ENCODE results near the gene ACBD7. TPM values are rescaled to one million over a fixed set of nuclear protein-coding genes. Genes with fewer than 3 reads are reported as not detected.
A peak's percentile ranks its signal among the peaks of the same experiment; 100 is the strongest.

The ACBD7 gene
- total RNA-seq, 1 donor from 2014 or later, result not detected

GRCh38 chr10:15097011-15097812, 8.6 kb upstream of the ACBD7 start, which contains the start of gene RPP38:
TSS of gene RPP38 (plus strand) at chr10:15097355. CDS start at chr10:15103315, 5,960 bp downstream.
- intact Hi-C loops (cut with DNase I), result loop anchor here (5.0 kb wide), 2 partner anchors 140 to 220 kb away; partner anchors contain the start of genes MEIG1 and SUV39H2
- peak; percentile 99 for ATAC-seq

DNA sequence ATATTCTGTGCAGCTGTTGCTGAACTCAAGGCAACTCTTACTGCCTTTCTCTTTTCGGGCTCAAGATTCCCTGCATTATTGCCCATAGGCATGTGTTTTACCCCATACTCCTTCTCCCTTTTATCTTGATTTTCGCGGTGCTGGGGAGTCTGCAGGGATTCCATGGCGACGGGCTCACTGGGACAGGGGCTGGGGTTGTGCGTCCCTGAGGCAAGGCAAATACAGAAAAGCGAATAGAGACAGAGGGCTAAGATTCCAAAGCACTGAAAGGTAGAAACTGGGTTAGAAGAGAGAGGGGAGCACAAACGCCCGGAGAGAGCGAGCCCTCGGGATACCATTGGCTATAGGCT, 8.1 kb upstream of the ACBD7 start:
- ATAC-seq, result peak; percentile 26
- intact Hi-C loops (cut with DNase I), result loop anchor here (5.0 kb wide), 2 partner anchors 139 to 219 kb away; partner anchors contain the start of genes MEIG1 and SUV39H2

More at GRCh38 chr10:15097011-15097812, 8.6 kb upstream of the ACBD7 start, which contains the start of gene RPP38:
- peak; percentile 98 for DNase-seq (ENCODE audit: missing footprints)

GRCh38 chr10:15092855-15093408, 4.4 kb upstream of the ACBD7 start:
- ATAC-seq, result no peak
- intact Hi-C loops (cut with DNase I), result no loop called here
- no peak for DNase-seq (ENCODE audit: missing footprints)

More for the DNA sequence above, 8.1 kb upstream of the ACBD7 start:
- no peak for DNase-seq (ENCODE audit: missing footprints)

- no peak for DNase-seq (ENCODE audit: missing footprints)
- intact Hi-C loops (cut with DNase I), result no loop called here
- no peak for ATAC-seq
Measured at GRCh38 chr10:15091418-15091817, 2.8 kb upstream of the ACBD7 start.

GRCh38 chr10:15084502-15084922, 4.1 kb downstream of the ACBD7 start:
- intact Hi-C loops (cut with DNase I), result no loop called here
- ATAC-seq, result peak; percentile 69
- DNase-seq (ENCODE audit: missing footprints), result no peak

DNA sequence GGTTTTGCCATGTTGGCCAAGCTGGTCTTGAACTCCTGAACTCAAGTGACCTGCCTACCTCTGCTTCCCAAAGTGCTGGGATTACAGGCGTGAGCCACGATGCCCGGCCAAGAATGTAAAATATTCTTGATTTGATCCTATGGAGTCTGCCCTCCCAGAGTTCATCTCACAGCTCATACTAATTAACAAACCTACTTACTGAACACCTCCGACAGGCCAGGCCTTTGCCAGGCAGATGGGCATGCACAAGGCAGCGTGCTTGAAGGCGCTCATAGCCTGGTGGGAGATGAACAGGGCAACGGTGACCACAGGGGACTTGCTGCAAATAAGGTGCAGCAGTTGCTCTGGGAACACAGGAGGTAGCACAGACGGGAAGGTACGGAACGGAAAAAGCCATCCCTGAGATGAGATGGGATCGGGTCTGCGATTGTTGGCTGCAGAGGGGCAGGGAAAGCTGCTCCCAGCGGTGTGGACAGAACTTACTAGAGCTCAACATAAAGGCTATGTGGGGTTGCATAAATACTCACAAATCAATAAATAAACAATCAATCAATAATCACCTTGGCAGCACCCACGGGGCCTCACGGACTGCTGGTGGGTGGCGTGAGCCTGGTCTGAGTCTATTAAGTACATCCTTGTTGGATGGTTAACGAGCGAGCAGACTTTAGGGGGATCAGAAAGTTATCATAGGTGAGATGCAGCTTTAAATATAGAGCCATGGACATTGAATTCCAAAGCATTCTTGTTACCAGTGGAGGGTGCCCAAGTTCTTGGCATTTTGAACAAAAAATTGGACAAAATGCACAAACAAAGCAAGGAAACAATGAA, 4.7 kb downstream of the ACBD7 start:
- intact Hi-C loops (cut with DNase I), result no loop called here
- DNase-seq (ENCODE audit: missing footprints) (no peak), ATAC-seq (no peak)

- ATAC-seq, result no peak
- intact Hi-C loops (cut with DNase I), result no loop called here
- DNase-seq (ENCODE audit: missing footprints), result no peak
Measured at GRCh38 chr10:15075421-15075820, 13.2 kb downstream of the ACBD7 start.

- DNase-seq (ENCODE audit: missing footprints), result no peak
- no peak for ATAC-seq
- intact Hi-C loops (cut with DNase I), result no loop called here
Measured at GRCh38 chr10:15072358-15072757, 16.2 kb downstream of the ACBD7 start.

- intact Hi-C loops (cut with DNase I), result no loop called here
- DNase-seq (ENCODE audit: missing footprints) (no peak), ATAC-seq (no peak)
Measured at GRCh38 chr10:15069230-15069629, 19.3 kb downstream of the ACBD7 start.

GRCh38 chr10:15068802-15069201, 19.8 kb downstream of the ACBD7 start:
- no peak for ATAC-seq
- no peak for DNase-seq (ENCODE audit: missing footprints)
- intact Hi-C loops (cut with DNase I), result no loop called here

DNA sequence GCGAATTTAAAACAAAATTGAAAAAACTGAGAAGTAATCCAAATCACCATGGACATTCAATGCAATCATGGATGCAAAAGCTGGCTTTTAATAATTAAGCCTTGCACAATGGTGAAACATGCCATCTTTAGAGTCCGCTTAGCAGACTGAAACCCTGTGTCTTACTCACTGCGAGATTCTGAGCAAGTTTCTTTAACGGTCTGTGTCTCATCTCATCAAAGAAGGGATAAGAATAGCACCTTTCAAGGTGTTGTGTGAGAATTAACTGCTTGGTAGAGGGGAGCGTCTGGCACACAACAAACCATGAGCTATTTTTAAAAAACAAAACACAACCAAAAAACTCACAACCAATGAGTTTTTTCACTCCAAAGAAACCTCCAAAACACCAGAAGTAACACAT, 21.4 kb downstream of the ACBD7 start:
- no peak for ATAC-seq
- intact Hi-C loops (cut with DNase I), result no loop called here

GRCh38 chr10:15060638-15061037, 27.9 kb downstream of the ACBD7 start:
- no peak for DNase-seq (ENCODE audit: missing footprints)
- intact Hi-C loops (cut with DNase I), result no loop called here
- ATAC-seq, result no peak

More for the DNA sequence above, 21.4 kb downstream of the ACBD7 start:
- DNase-seq (ENCODE audit: missing footprints), result no peak

- intact Hi-C loops (cut with DNase I), result no loop called here
- no peak for DNase-seq (ENCODE audit: missing footprints)
- ATAC-seq, result no peak
Measured at GRCh38 chr10:15059914-15060313, 28.7 kb downstream of the ACBD7 start.

DNA sequence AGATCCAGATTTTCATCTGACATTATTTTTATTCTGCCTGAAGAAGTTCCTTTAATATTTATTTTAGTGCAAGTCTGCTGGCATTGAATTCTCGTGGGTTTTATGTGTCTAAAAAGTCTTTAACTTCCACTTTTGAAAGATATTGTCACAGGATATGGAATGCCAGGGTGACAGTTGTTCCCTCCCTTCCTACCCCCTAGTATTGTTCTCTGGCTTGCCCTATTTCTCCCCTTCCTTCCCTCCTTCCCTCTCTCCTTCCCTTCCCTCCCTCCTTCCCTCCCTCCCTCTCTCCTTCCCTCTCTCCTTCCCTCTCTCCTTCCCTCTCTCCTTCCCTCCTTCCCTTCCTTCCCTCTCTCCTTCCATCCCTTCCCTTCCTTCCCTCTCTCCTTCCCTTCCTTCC, 29.9 kb downstream of the ACBD7 start:
- DNase-seq (ENCODE audit: missing footprints) (no peak), ATAC-seq (no peak)
- intact Hi-C loops (cut with DNase I), result no loop called here

DNA sequence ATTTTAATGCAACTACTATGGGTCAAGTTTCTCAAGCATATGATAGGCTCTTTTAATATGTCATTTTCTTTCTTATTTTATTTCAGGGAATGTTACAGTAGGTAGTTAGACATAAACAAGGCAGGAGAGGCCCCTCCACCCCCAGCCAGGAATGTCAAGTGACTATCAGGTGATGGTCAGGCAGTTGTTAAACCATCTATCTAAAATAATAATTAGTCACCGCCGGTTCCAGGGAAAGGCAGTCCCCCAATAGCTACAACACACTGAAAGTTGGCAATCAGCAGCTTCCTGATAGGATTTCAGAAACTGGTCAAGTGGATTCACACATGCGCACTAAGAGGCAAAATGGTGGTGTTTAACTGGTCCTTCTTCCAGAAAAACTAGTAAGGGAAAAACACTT, 35.5 kb downstream of the ACBD7 start:
- ATAC-seq, result no peak
- intact Hi-C loops (cut with DNase I), result no loop called here
- no peak for DNase-seq (ENCODE audit: missing footprints)

DNA sequence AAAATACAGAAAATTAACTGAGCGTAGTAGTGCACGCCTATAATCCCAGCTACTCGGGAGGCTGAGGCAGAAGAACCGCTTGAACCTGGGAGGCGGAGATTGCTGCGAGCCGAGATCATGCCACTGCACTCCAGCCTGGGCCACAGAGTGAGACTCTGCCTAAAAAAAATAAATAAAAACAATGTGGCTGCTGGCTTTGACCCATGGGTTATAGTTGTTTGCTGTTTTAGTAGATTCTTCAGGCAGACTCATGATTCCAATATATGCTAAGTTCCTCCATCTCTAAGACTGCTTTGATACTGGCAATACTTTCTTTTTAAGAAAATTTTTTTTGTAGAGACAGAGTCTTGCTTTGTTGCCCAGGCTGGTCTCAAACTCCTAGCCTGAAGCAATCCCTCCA, 36.5 kb downstream of the ACBD7 start:
- DNase-seq (ENCODE audit: missing footprints), result no peak
- intact Hi-C loops (cut with DNase I), result no loop called here
- ATAC-seq, result no peak

GRCh38 chr10:15049533-15049932, 39.0 kb downstream of the ACBD7 start:
- no peak for DNase-seq (ENCODE audit: missing footprints)
- no peak for ATAC-seq
- intact Hi-C loops (cut with DNase I), result no loop called here

GRCh38 chr10:15046626-15047025, 42.0 kb downstream of the ACBD7 start:
- no peak for DNase-seq (ENCODE audit: missing footprints)
- no peak for ATAC-seq
- intact Hi-C loops (cut with DNase I), result no loop called here

- intact Hi-C loops (cut with DNase I), result no loop called here
- no peak for ATAC-seq
Measured at GRCh38 chr10:15045380-15045779, 43.2 kb downstream of the ACBD7 start.

More at GRCh38 chr10:15045380-15045779, 43.2 kb downstream of the ACBD7 start:
- no peak for DNase-seq (ENCODE audit: missing footprints)
